Endothelial cell (in vitro differentiated cells): Measurements from ENCODE around the gene CNMD. TPM values are rescaled to one million over a fixed set of nuclear protein-coding genes. Genes with fewer than 3 reads are reported as not detected.

ENCODE experiments used
- DNase-seq: peaks from one replicate; pipeline ENCODE4 v3.0.0; 2021; ENCODE audit warnings: low spot score
- H3K27ac Mint-ChIP-seq: one replicate; pipeline ENCODE4 v1.8.0; 2021; ENCODE audit warnings: mixed read lengths, inconsistent platforms; ENCODE audit not compliant: unreplicated experiment
- H3K27me3 Mint-ChIP-seq: one replicate; pipeline ENCODE4 v1.8.0; 2021; ENCODE audit warnings: mild to moderate bottlenecking, moderate library complexity, mixed read lengths, inconsistent platforms; ENCODE audit not compliant: unreplicated experiment
- H3K36me3 Mint-ChIP-seq: one replicate; pipeline ENCODE4 v1.8.0; 2021; ENCODE audit warnings: mild to moderate bottlenecking, low read depth, mixed read lengths, inconsistent platforms; ENCODE audit not compliant: unreplicated experiment
- H3K4me1 Mint-ChIP-seq: one replicate; pipeline ENCODE4 v1.8.0; 2021; ENCODE audit warnings: mild to moderate bottlenecking, mixed read lengths, inconsistent platforms; ENCODE audit not compliant: unreplicated experiment
- H3K4me3 Mint-ChIP-seq: one replicate; pipeline ENCODE4 v1.8.0; 2021; ENCODE audit warnings: mild to moderate bottlenecking, mixed read lengths, inconsistent platforms; ENCODE audit not compliant: unreplicated experiment
- H3K9me3 Mint-ChIP-seq: one replicate; pipeline ENCODE4 v1.8.0; 2021; ENCODE audit warnings: mixed read lengths, inconsistent platforms; ENCODE audit not compliant: unreplicated experiment
- long read RNA-seq: library from polyadenylated mRNA; unstranded; transcript quantifications from one replicate; pipeline ENCODE4 v2.0.0, GENCODE V29; 2020; ENCODE audit not compliant: unreplicated experiment
- total RNA-seq: library from RNA; stranded (reverse); fragmentation: NEBNext Ultra II Directional; extraction: Animal tissue kit (Norgen Biotek cat#: 25700); gene quantifications from one replicate; pipeline ENCODE4 v1.2.1, GENCODE V29; 2021; ENCODE audit not compliant: unreplicated experiment
- TF ChIP-seq, protein P1 (sequence below): fragments of 200-600 bp; sonication (generic); IDR thresholded peaks from one replicate; pipeline ENCODE4 v1.5.0; 2021; ENCODE audit warnings: antibody characterized with exemption; ENCODE audit not compliant: unreplicated experiment

Gene CNMD
- 1.8 TPM for total RNA-seq
- long read RNA-seq, partial matches to known transcripts: 0 of 1 reads
- long read RNA-seq, other reads (novel, unspliced or antisense): 1 of 1 reads

DNA sequence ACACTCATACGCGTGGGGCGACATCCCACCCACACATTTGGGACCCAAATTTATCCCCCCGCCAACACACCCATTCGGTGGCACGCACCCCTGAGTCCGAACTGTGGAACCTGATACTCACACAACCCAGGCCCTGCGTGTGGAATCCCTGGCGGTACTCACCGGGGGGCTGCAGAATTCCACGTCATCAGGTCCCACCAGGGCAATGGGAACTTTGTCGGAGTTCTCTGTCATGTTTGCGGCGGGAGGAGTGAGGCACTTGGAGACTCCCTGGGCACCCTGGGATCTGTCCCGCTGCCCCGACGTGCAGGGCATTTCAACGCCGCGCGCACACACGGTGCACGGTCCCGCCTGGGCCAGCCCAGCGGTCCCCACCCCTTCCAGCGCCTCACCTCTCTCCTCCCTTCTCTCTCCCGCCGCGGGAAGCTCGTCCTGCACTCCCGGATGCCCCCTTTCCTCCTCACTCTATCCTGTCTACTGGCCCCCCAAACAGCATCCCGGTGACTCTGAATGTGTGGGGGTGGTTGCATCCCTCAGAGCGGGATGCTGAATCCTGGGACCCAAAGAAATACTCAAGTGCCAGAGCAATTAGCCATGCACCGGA is at the start of gene CNMD:
CNMD (minus strand) TSS at position 353 of the 604 bp plus-strand sequence; CDS start at position 234, 119 bp downstream.
- Mint-ChIP-seq H3K4me3 (peak within 1 kb of the TSS; percentile 85), H3K36me3 (peaks cover 9% of the 10 kb centered on the region), H3K9me3 (peaks cover 6% of the 10 kb centered on the region), H3K27me3 (peaks cover 6% of the 10 kb centered on the region), H3K27ac (no peak within 1 kb of the TSS), H3K4me1 (peaks cover 15% of the 10 kb centered on the region)
- DNase-seq: peak; percentile 8
- TF ChIP-seq, protein P1, sequence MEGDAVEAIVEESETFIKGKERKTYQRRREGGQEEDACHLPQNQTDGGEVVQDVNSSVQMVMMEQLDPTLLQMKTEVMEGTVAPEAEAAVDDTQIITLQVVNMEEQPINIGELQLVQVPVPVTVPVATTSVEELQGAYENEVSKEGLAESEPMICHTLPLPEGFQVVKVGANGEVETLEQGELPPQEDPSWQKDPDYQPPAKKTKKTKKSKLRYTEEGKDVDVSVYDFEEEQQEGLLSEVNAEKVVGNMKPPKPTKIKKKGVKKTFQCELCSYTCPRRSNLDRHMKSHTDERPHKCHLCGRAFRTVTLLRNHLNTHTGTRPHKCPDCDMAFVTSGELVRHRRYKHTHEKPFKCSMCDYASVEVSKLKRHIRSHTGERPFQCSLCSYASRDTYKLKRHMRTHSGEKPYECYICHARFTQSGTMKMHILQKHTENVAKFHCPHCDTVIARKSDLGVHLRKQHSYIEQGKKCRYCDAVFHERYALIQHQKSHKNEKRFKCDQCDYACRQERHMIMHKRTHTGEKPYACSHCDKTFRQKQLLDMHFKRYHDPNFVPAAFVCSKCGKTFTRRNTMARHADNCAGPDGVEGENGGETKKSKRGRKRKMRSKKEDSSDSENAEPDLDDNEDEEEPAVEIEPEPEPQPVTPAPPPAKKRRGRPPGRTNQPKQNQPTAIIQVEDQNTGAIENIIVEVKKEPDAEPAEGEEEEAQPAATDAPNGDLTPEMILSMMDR: no peak

DNA sequence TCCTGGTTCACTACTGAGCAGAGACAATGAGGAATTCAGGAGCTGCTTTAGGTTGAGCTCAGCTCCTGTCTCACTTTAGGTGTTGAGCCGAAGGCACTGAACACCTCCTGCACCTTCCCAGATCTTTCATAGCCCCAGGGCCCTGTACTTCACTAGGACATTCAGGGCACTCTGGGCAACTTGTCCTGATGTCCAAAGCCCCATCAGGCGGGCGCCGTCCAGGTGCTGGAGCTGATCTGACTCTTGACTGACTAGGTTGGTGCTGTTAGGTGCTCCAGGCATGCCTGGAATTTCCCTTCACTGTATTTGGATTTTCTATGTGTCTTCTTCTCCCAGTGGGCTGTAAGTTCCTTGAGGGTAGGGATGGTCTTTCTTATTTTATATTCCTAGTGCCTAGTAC is 48.4 kb upstream of the CNMD start:
- H3K4me3 Mint-ChIP-seq: no peak overlapping the region

DNA sequence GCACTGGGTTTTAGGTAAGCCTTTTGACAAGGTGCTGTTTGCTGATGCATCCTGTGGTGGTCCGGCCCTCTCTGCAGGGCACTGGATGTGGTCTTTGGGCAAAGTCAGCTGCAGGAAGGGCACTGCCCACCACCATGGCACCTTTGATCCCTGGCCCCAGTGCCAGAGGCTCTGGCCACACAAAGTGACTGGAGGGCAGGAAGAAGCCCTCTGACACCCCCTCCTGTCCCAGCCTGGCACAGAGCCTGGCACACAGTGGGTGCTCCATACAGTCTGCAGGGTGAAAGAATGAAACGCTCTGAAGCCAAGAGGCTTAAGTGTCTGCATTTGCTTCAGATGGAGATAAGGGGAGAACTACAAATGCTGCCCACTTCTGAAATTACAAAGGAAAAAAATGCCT is 47.6 kb upstream of the CNMD start:
- Mint-ChIP-seq H3K36me3 (no peaks in the 10 kb centered on the region), H3K27ac (no peak overlapping the region), H3K4me3 (no peak overlapping the region), H3K9me3 (no peaks in the 10 kb centered on the region), H3K27me3 (peaks cover 4% of the 10 kb centered on the region), H3K4me1 (peaks cover 5% of the 10 kb centered on the region)
- TF ChIP-seq, protein P1: no peak
- no peak for DNase-seq

More for the DNA sequence above, 48.4 kb upstream of the CNMD start:
- H3K27me3 Mint-ChIP-seq: peaks cover 4% of the 10 kb centered on the region
- no peak overlapping the region for H3K27ac Mint-ChIP-seq
- DNase-seq: no peak
- TF ChIP-seq, protein P1: no peak
- no peaks in the 10 kb centered on the region for H3K9me3 Mint-ChIP-seq
- no peaks in the 10 kb centered on the region for H3K36me3 Mint-ChIP-seq
- H3K4me1 Mint-ChIP-seq: peaks cover 5% of the 10 kb centered on the region

DNA sequence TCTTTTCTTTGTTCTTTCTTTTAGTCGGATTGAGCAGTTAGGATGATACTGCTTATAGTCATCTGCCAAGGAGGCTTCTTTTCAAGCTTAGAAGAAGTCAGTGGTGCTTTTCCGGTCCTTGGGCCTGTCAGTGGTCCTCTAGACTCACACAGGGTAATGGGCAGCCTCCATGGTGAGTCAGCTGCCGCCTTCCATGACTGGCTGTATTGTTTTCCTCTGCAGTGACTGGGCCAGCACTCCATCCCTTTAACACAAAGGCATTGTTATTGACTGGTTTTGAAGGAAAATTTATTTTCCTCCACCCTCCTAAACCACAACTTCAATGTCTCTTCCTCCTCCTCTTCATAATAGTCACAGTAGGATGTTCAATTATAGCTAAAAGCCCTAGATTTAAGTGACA is 47.1 kb upstream of the CNMD start:
- no peak overlapping the region for H3K4me3 Mint-ChIP-seq
- no peak for DNase-seq
- peaks cover 5% of the 10 kb centered on the region for H3K4me1 Mint-ChIP-seq

DNA sequence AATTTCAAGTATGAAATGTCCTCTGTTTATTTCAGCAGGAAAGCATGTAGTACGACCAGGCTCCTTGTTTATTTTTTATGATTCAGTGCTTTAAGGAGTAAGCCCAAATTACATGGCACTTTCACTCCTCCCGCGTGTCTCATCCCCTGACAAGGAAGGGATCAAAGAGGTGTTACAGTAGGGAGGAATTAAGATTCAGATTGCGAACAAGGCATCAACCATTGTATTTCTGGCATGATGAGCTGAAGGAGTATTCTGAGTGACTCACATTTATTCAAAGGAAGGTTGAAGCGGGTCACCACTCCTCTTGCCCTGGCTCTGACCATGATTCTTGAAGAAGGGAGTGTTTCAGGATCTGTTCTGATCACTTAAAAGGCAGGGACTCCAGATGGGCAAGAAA is 46.1 kb upstream of the CNMD start:
- Mint-ChIP-seq H3K27me3 (peaks cover 4% of the 10 kb centered on the region), H3K9me3 (no peaks in the 10 kb centered on the region), H3K4me3 (no peak overlapping the region), H3K4me1 (peaks cover 5% of the 10 kb centered on the region), H3K36me3 (no peaks in the 10 kb centered on the region), H3K27ac (no peak overlapping the region)
- TF ChIP-seq, protein P1: no peak
- DNase-seq: no peak

More for the DNA sequence above, 47.1 kb upstream of the CNMD start:
- Mint-ChIP-seq H3K9me3 (no peaks in the 10 kb centered on the region), H3K36me3 (no peaks in the 10 kb centered on the region), H3K27me3 (peaks cover 4% of the 10 kb centered on the region), H3K27ac (no peak overlapping the region)
- TF ChIP-seq, protein P1: no peak
